CD4-positive, alpha-beta memory T cell (primary cell): ENCODE measurements around the gene SCN1A. TPM values are rescaled to one million over a fixed set of nuclear protein-coding genes. Genes with fewer than 3 reads are reported as not detected.

Source experiments
- CTCF ChIA-PET: fragments of 350-600 bp; sonication (Branson Sonifier 250); formaldehyde crosslinking; loops from one replicate; lab custom pipeline; 2021; ENCODE audit warnings: inconsistent platforms; ENCODE audit not compliant: partially characterized antibody; lab: Charles Lee
- POLR2A ChIA-PET: fragments of 350-600 bp; sonication (Branson Sonifier 250); formaldehyde crosslinking; loops from one replicate; lab custom pipeline; 2021; ENCODE audit not compliant: partially characterized antibody; lab: Charles Lee
- DNase-seq, 5 donors: peaks; one replicate each; pipeline versions ENCODE4 v3.0.0 to v3.0.0-alpha.2; 2020 to 2022; ENCODE audit warnings: mixed read lengths in 1 of 5
- H3K27ac ChIP-seq: one replicate; pipeline ENCODE4 v1.7.0; 2013; ENCODE audit warnings: low read depth, low read length
- H3K27me3 ChIP-seq: 2 replicates; pipeline ENCODE4 v1.7.0; 2013; ENCODE audit warnings: mild to moderate bottlenecking, low read length, moderate library complexity; ENCODE audit not compliant: insufficient read depth
- H3K36me3 ChIP-seq: 2 replicates; pipeline ENCODE4 v1.7.0; 2013; ENCODE audit warnings: mild to moderate bottlenecking, low read length, moderate library complexity; ENCODE audit not compliant: insufficient read depth
- H3K4me1 ChIP-seq: 2 replicates; pipeline ENCODE4 v1.7.0; 2013; ENCODE audit warnings: mild to moderate bottlenecking, low read length, moderate library complexity; ENCODE audit not compliant: insufficient read depth
- H3K4me3 ChIP-seq, 2 donors: one replicate each; pipeline ENCODE4 v1.7.0; 2013; ENCODE audit warnings: low read length in 2 of 2, mild to moderate bottlenecking in 1 of 2
- H3K9me3 ChIP-seq, 2 donors: one replicate each; pipeline ENCODE4 v1.7.0; 2013; ENCODE audit warnings: low read length in 2 of 2, control low read depth in 1 of 2; ENCODE audit not compliant: control insufficient read depth in 1 of 2
- H3K27ac Mint-ChIP-seq, 7 donors: one replicate each; pipeline ENCODE4 v1.8.0; 2020 to 2021; ENCODE audit warnings: mixed read lengths in 7 of 7, mild to moderate bottlenecking in 6 of 7, inconsistent platforms in 3 of 7, moderate library complexity in 3 of 7
- H3K27me3 Mint-ChIP-seq, 2 donors: one replicate each; pipeline ENCODE4 v1.8.0; 2020 to 2021; ENCODE audit warnings: mixed read lengths in 2 of 2
- H3K36me3 Mint-ChIP-seq, 2 donors: one replicate each; pipeline ENCODE4 v1.8.0; 2020 to 2021; ENCODE audit warnings: mixed read lengths in 2 of 2, inconsistent platforms in 1 of 2, mild to moderate bottlenecking in 1 of 2
- H3K4me1 Mint-ChIP-seq, 4 donors: one replicate each; pipeline ENCODE4 v1.8.0; 2020 to 2021; ENCODE audit warnings: mixed read lengths in 4 of 4, mild to moderate bottlenecking in 1 of 4
- H3K4me3 Mint-ChIP-seq, 8 donors: one replicate each; pipeline ENCODE4 v1.8.0; 2020 to 2021; ENCODE audit warnings: mixed read lengths in 8 of 8, mild to moderate bottlenecking in 7 of 8, moderate library complexity in 6 of 8, inconsistent platforms in 3 of 8
- H3K9me3 Mint-ChIP-seq, 8 donors: one replicate each; pipeline ENCODE4 v1.8.0; 2020 to 2021; ENCODE audit warnings: mixed read lengths in 8 of 8, mild to moderate bottlenecking in 5 of 8, inconsistent platforms in 3 of 8, moderate library complexity in 1 of 8
- intact Hi-C: fragments of 100-400 bp; cut with micrococcal nuclease; formaldehyde crosslinking; loops from one replicate; pipeline ENCODE4 v1.15.1; 2023
- polyA plus RNA-seq, 2 donors: library from polyadenylated mRNA; unstranded; fragments of 300-500 nt; fragmentation: Illumina TruSeq; gene quantifications; one replicate each; pipeline ENCODE4 v1.2.3, GENCODE V29; 2021
- total RNA-seq, 2 experiments: library from RNA; stranded (reverse); gene quantifications; one replicate each; pipeline ENCODE4 v1.2.3, GENCODE V29; 2021

The SCN1A gene
- total and polyA plus RNA-seq, 4 experiments from 2014 or later, result not detected

DNA sequence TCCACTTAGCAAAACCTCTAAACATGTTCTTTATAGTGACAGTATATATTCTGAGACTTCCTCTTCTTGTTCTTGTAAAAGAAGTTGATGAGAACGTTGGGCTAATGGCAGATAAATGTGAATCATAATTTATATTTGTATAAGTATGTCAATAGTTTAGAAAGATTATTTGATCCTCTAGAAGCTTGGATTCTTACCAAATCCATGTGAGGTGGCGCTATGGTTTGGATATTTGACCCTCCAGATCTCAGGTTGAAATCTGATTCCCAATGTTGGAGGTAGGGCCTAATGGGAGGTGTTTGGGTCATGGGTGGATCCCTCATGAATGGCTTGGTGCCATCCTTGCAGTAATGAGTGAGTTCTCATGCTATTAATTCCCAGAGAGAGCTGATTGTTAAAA lies 29.8 kb upstream of the SCN1A start:
- no peak for DNase-seq
- Mint-ChIP-seq H3K4me1 (no peaks in the 10 kb centered on the region), H3K36me3 (no peaks in the 10 kb centered on the region), H3K9me3 (no peaks in the 10 kb centered on the region), H3K27me3 (peaks cover 7 to 9% of the 10 kb centered on the region in 2 donors), H3K4me3 (no peak overlapping the region), H3K27ac (no peak overlapping the region)
- H3K27me3 ChIP-seq, result no peaks in the 10 kb centered on the region
- ChIA-PET CTCF (no interaction called here), POLR2A (no interaction called here)
- H3K4me1 ChIP-seq, result no peaks in the 10 kb centered on the region
- H3K27ac ChIP-seq, result no peak overlapping the region
- H3K9me3 ChIP-seq, result no peaks in the 10 kb centered on the region
- H3K4me3 ChIP-seq, result no peak overlapping the region
- intact Hi-C loops, result no loop called here
- H3K36me3 ChIP-seq, result no peaks in the 10 kb centered on the region

DNA sequence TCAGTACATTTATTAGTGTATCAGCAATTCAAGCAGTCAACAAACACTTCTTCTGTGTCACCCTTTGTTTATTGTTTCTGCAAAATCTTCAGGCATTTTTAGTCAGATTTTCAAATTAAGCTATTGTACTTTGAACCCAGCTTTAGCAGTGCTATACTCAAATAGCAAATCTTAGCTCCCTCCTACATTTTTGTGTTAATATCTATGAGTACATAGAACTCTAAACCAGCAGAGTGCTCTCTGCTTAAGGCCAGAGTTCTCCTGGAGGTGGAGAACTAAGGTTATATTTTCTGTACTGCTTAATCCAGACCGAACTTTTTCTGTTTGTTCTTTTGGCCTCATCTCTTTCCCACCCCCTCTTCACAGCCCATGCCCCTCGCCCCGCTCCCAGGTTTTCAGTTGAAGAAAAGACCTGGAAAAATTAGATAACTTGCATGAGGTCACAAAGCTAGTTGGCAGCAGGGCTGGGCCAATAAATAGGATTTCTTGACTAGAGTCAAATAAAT lies 29.2 kb upstream of the SCN1A start:
- Mint-ChIP-seq H3K27ac (no peak overlapping the region), H3K9me3 (no peaks in the 10 kb centered on the region), H3K4me1 (no peaks in the 10 kb centered on the region), H3K36me3 (no peaks in the 10 kb centered on the region), H3K4me3 (no peak overlapping the region), H3K27me3 (peaks cover 6 to 9% of the 10 kb centered on the region in 2 donors)
- Histone ChIP-seq H3K4me1 (no peaks in the 10 kb centered on the region), H3K9me3 (no peaks in the 10 kb centered on the region), H3K4me3 (no peak overlapping the region), H3K27me3 (no peaks in the 10 kb centered on the region), H3K36me3 (no peaks in the 10 kb centered on the region), H3K27ac (no peak overlapping the region)
- CTCF ChIA-PET, result no interaction called here
- intact Hi-C loops, result no loop called here
- POLR2A ChIA-PET, result no interaction called here
- no peak for DNase-seq

DNA sequence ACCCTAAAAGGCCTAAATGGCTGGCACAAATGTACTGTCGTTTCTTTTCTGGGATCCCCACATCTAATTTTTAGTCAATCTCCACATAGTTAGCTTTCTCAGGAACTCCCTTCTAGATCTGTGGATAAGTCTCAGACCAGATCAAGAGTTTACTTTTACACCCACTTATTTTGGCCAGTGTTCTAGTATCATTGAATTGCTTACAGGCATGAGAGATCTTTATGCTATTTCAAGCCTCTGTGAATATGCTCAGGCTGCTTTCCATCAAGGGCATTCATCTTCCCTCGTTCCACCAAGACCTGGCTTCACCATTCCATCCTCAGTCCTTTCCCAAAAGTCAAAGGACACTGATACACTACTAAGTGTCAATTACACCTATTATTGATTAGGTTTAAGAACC lies 27.8 kb upstream of the SCN1A start:
- Histone ChIP-seq H3K9me3 (no peaks in the 10 kb centered on the region), H3K27me3 (no peaks in the 10 kb centered on the region), H3K4me1 (no peaks in the 10 kb centered on the region), H3K36me3 (no peaks in the 10 kb centered on the region), H3K4me3 (no peak overlapping the region), H3K27ac (no peak overlapping the region)
- H3K4me3 Mint-ChIP-seq, result no peak overlapping the region
- H3K36me3 Mint-ChIP-seq, result no peaks in the 10 kb centered on the region
- no peak overlapping the region for H3K27ac Mint-ChIP-seq
- CTCF ChIA-PET, result no interaction called here
- no peaks in the 10 kb centered on the region for H3K4me1 Mint-ChIP-seq
- DNase-seq, result no peak
- peaks cover 6 to 9% of the 10 kb centered on the region in 2 donors for H3K27me3 Mint-ChIP-seq
- POLR2A ChIA-PET, result no interaction called here
- intact Hi-C loops, result no loop called here
- H3K9me3 Mint-ChIP-seq, result no peaks in the 10 kb centered on the region

DNA sequence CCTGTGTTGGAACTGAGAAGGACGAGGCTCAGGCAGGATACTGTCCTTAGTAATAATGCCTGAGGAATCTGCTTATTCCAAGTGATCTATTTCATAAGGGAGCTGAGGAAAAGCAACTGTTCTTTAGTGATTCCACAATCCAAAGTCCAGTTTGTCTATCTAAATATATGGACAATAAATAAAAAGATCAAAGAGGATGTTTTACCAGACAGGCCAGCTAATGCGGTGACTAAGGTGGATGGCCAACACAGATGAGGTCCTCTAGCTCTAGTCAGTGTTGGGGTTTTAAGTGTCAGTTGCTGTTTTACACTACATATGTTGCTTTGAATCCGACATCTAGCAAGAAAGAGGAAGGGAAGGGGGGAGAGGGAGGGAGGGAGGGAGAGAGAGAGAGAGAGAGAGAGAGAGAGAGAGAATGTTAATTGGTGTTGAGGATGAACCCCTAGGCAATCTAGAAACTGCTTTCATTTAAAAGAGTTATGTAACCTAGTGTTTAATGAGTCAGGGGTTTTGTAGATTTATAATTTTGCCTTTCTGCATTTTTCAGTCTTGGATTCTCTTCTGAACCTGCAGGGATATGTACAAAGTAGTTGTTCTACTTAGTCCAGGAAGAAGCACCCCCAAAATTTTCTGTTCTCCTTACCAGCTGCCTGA lies 27.0 kb upstream of the SCN1A start:
- ChIA-PET CTCF (no interaction called here), POLR2A (no interaction called here)
- H3K9me3 ChIP-seq, result no peaks in the 10 kb centered on the region
- H3K27me3 ChIP-seq, result no peaks in the 10 kb centered on the region
- intact Hi-C loops, result no loop called here
- H3K4me1 ChIP-seq, result no peaks in the 10 kb centered on the region
- Mint-ChIP-seq H3K27ac (no peak overlapping the region), H3K9me3 (no peaks in the 10 kb centered on the region), H3K4me3 (no peak overlapping the region), H3K4me1 (no peaks in the 10 kb centered on the region), H3K27me3 (peaks cover 6 to 9% of the 10 kb centered on the region in 2 donors), H3K36me3 (no peaks in the 10 kb centered on the region)
- no peak overlapping the region for H3K27ac ChIP-seq
- H3K4me3 ChIP-seq, result no peak overlapping the region
- no peaks in the 10 kb centered on the region for H3K36me3 ChIP-seq
- DNase-seq, result no peak

DNA sequence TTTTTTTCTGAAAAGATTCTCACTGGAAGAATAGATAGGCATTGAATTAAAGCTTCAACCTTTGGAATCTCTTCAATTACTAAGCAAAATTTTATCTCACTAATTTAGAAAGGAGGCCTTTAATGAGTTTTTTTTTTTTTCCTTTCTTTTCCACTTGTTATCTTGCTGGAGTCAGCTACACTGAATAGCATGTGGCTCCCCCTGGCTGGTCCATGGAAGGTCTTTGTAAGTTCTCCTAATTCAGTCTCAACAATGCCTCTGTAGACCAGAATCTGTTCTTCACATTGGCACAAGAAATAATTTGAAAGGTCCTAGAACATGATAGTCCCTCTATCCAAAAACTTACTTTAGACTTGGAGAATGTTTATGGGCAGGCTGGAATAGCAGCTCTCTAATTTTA lies 24.2 kb upstream of the SCN1A start:
- H3K27ac ChIP-seq, result no peak overlapping the region
- Mint-ChIP-seq H3K4me3 (no peak overlapping the region), H3K9me3 (no peaks in the 10 kb centered on the region), H3K36me3 (no peaks in the 10 kb centered on the region), H3K27ac (no peak overlapping the region), H3K4me1 (no peaks in the 10 kb centered on the region), H3K27me3 (peaks cover 6 to 8% of the 10 kb centered on the region in 2 donors)
- CTCF ChIA-PET, result no interaction called here
- POLR2A ChIA-PET, result no interaction called here
- H3K4me1 ChIP-seq, result no peaks in the 10 kb centered on the region
- no peak for DNase-seq
- intact Hi-C loops, result no loop called here
- H3K4me3 ChIP-seq, result no peak overlapping the region
- H3K9me3 ChIP-seq, result no peaks in the 10 kb centered on the region
- H3K36me3 ChIP-seq, result no peaks in the 10 kb centered on the region
- H3K27me3 ChIP-seq, result no peaks in the 10 kb centered on the region

DNA sequence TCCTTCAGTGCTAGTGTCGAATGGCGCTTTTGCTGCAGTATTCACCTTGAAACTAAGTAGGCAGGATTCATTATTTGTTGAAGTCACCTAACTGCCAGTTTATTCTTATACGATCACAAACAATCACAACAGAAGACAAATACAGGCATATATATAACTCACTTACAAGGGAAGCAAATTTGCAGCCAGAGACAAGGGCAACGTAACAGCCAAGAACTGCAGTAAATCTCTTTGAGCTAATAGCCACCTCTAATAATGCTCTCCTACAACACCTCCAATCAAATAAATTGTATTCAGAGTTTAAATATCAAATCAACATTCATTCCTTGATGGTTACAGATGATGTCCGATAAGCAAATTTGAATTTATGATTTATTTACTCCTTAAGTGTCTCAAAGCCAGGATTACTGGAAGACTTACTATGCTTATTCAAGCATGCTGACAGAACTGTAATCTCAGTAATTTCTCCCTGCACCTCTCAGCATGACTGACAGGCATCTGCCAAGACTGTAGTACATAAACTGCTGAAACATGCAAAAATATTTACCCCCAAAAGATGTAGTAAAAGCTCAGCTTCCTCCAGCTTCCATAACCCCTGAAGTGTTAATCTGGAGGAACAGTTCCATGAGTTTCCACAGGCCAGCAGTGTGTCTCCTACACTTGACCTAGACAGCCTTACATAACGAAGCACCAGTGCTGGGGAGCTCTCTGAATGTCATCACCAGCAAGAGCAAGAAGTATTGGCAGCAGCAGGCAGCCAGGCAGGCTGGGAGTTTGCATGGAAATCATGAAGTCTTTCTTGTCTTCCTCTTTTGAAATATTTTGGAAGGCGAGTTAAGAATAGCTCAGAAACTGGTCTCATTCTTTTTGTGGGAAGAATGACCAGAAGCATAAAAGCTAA lies 20.9 kb upstream of the SCN1A start:
- DNase-seq, result no peak
- no peaks in the 10 kb centered on the region for H3K4me1 ChIP-seq
- Mint-ChIP-seq H3K27ac (no peak overlapping the region), H3K4me1 (no peaks in the 10 kb centered on the region), H3K36me3 (no peaks in the 10 kb centered on the region), H3K9me3 (no peaks in the 10 kb centered on the region), H3K27me3 (peaks cover 2 to 4% of the 10 kb centered on the region in 2 donors), H3K4me3 (no peak overlapping the region)
- no peaks in the 10 kb centered on the region for H3K36me3 ChIP-seq
- intact Hi-C loops, result no loop called here
- ChIA-PET CTCF (no interaction called here), POLR2A (no interaction called here)
- no peak overlapping the region for H3K4me3 ChIP-seq
- no peak overlapping the region for H3K27ac ChIP-seq
- no peaks in the 10 kb centered on the region for H3K9me3 ChIP-seq
- H3K27me3 ChIP-seq, result no peaks in the 10 kb centered on the region

DNA sequence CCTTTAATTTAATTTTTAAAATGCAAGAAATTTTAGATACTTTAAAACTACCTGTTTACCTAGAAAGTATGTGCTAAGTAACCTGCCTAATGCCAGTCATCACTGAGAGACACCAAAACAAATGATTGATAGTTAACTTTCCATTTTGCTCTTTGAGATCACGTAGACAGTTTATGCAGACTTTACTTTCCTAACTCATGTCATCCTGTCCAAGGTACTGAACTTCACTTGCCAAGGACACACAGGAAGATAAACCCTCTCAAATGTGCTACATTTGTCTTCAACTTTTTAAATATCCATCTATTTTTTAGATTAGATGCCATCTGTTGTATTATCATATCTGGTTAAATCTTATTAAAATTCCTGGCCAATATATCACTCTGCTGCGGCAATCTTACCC lies 20.1 kb upstream of the SCN1A start:
- H3K27me3 Mint-ChIP-seq, result peaks cover 2% of the 10 kb centered on the region in 2 donors
- no peaks in the 10 kb centered on the region for H3K9me3 ChIP-seq
- no peaks in the 10 kb centered on the region for H3K9me3 Mint-ChIP-seq
- POLR2A ChIA-PET, result no interaction called here
- no peaks in the 10 kb centered on the region for H3K27me3 ChIP-seq
- DNase-seq, result no peak
- no peaks in the 10 kb centered on the region for H3K4me1 Mint-ChIP-seq
- no peak overlapping the region for H3K27ac ChIP-seq
- H3K4me3 ChIP-seq, result no peak overlapping the region
- H3K4me3 Mint-ChIP-seq, result no peak overlapping the region
- H3K27ac Mint-ChIP-seq, result no peak overlapping the region
- no peaks in the 10 kb centered on the region for H3K4me1 ChIP-seq
- no peaks in the 10 kb centered on the region for H3K36me3 Mint-ChIP-seq
- intact Hi-C loops, result no loop called here
- CTCF ChIA-PET, result no interaction called here
- no peaks in the 10 kb centered on the region for H3K36me3 ChIP-seq
